GM19240 (cell line): ENCODE data around the gene SLC35G2.
"Not testable (repeated sequence)": the region's sequence is repeated elsewhere in the genome, so short reads cannot be mapped to it uniquely, and the experiment has no call there.

ENCODE experiments used
- DNase-seq: peaks from one replicate; pipeline ENCODE4 v3.0.0; 2011; ENCODE audit warnings: low spot score; ENCODE audit not compliant: insufficient read length

Gene SLC35G2

DNA sequence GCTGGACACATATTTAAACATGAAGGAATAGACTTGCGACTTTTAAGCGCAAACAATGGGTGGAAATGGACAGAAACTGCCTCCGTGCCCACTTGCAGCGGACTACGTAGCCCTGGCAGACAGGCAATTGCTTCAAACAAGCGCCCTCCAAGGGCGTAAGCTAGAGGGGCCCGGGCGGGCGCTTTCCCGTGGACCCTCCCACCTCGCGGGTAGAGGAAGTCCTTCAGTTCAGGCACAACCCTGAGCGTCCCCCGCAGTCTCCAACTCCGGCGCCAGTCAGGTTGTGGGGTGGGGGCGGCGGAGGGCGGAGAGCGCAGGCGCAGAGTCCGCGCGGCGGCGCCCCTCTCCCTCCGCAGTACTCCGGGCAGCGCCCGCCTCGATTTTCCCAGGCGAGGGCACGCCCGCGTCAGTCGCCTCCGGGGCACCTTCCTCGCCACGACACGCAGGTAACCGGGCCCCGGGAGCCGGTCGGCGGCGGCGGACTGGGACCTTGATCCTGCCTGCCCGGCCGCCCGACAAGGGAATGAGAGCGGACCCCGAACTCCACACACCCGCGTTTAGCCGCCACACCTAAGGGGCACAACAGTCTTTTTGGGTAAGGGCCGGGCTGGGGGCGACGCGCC lies at the start of gene SLC35G2:
Gene SLC35G2 (plus strand): TSS at position 358 of the 623 bp plus-strand sequence. CDS start 35,335 bp downstream, outside the sequence.
- no peak for DNase-seq

DNA sequence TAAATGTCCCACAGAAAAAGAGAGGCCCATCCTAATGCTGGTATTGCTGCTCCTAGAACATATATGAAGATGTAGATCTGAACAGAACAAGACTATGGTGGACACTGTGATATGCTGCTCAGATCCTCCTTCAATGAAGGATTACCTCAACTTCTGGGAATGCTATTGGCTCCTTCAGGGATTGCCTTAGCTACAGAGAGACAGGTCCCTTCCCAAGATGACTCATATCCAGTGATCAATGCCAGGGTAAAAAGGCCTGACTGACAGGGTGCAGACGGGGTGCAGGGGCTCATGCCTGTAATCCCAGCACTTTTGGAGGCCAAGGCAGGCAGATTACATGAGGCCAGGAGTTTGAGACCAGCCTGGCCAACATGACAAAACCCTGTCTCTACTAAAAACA lies 46.2 kb upstream of the SLC35G2 start:
- no peak for DNase-seq

DNA sequence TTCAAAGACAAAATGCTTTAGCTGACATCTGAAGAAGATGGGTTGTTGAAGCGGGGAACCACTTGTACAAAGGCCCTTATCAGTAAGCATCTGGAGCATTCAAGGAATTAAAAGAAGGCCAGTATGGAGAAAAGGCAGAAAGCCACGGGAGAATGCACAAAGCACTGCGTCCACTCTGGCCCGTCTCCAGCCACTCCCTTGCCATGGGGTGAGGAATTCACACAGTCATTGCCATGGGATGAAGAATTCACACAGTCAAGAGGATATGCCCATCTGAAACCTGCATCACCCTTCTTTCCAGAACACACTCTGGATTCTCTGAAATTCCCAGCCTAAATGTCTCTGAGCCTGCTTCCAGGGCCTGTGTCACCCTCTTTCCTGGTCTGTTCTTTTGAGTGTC lies 40.1 kb upstream of the SLC35G2 start:
- no peak for DNase-seq

DNA sequence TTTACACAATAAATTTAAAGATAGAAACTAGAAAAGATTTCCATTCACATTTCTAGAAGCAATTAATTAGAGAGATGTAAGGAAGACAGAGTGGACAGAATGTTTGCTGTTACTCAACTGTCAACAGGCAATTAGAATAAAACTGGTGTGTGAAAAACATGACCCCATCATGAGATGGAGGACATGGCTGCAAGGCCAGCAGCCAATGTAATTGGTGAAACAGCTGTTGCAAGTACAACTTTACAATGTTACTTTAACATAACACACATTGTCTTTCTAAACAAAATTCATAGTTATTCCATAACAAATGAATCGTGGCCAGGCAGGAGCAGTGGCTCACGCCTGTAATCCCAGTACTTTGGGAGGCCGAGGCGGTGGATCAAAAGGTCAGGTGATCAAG lies 38.2 kb upstream of the SLC35G2 start:
- DNase-seq, result no peak

DNA sequence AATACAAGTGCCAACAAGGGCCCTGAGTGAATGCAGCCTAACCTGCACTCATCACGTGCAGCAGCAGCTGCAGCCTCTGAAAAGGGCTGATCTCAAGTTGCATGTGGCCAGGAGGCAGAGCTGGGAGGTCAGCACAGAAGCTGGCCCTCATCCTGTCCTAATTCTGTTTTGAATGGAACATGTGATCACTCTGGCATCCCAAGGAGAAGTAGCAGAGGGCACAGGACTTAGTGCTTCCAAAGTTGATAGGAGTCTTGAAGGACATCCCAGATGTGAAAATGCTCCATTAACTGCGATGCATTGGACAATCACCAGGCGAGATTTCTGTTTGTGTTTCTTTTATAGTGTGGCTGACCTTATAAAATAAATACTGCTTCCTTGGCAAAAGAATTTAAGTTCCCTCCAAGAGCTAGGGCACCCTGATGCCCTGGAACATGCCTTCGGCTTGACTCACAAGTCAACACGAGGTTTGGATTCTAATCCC lies 35.2 kb upstream of the SLC35G2 start:
- DNase-seq, result no peak

DNA sequence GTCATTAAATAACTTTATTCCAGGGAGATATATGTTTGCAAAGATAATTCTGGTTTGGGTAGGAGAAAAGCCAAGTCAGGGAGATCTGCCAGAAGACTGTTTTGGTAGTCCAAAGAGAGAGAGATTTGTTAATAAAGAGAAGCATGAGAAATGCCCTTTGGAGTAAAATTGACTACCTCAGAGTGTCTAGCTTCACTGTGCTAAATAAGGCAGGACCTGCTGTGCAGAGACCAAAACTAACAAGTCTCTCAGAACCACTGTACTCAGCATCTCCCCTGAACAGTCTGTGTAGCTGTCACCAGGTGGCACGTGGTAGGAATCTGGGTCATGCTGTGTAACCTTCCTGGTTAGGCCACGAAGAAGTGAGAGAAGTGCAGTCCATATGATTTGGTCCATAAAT lies 31.6 kb upstream of the SLC35G2 start:
- peak; percentile 56 for DNase-seq

DNA sequence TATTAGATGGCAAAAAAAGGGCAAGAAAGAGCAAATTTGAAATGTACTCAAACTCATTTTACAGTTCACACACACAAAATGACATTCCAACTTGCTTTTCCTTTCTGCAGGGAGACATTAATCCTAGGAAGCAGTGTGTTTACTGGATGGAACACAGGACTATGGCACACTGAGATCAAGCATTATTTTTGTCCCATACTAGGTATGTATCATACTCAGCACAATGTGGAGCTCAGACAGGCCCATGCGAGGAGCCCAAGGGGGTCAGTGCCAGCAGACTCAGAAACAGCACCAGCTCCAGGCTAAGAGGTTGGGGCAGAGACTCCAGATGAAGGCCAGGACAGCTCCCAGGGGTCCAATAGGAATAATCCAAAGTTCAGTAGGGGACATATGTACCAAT lies 30.8 kb upstream of the SLC35G2 start:
- no peak for DNase-seq

DNA sequence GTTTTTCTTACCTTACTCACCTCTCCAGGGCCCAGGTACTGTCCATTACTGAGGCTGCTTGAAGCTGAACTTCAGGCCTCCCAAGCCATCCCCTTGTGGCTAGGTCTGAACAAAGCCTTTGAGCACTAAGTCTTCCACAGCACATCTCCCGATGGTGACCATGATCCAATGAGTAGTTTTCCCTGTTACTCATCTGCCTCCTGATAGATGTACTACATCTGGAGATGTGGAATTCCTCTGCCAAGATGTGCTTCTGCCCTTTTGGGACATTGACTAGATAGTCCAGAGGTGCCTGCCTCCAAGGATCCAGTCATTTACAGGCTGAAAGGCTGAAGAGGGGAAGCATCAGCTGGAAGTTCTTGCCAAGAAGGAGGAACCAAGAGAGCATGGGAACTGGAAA lies 28.9 kb upstream of the SLC35G2 start:
- DNase-seq, result no peak

DNA sequence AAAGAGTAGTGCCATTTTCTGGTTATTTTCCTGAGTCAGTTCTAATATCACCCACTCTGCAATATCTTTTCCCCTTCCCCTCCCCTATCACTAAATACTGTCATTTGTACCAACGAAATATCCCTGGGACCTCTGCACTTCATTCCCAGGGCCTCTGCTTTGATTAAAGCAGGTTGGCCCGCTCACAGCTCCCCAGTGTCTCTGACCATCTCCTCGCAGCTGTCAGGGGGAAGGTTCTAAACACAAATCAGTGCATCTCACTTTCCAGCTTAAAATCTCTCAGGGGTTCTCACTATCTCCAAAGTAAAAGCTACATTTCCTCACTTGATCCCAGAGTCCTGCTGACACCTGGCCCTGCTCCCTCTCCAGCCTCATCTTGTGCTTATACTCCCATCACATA lies 28.1 kb upstream of the SLC35G2 start:
- DNase-seq, result no peak

DNA sequence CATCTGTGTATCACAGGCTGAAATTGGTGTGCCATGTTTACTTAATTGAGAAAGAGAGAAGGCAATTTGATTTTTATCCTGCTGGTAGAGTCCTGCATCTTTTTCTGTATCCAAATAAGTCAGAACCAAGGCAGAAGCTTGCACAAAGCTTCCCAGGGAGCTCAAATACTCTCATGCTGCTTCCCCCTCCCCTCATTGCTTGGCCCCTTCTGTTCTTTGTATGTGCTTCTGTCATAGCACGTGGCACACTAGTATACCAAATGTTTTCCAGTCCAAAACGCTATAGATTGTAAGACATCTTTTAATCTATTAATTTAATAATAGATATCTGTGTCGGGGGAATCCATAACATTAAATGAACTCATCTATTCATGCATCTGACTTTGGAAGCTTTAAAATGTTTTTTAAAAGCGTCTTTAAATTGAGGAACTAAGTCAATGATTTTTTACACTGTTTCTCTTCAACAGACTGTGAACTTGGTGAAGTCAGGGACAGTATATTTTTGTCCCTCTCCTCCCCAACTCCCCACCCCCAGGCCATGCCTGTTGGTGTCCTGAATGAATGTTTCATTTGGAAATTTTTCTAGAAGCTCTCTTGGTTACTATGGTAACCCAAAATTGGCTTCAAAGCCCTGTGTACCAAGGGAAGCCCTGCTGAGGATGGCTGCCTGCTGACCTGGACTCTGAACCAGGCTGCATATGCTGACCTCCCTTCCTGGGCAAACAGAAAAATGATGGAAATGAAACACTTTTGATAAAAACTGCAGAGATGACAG lies 26.2 kb upstream of the SLC35G2 start:
- DNase-seq, result no peak

DNA sequence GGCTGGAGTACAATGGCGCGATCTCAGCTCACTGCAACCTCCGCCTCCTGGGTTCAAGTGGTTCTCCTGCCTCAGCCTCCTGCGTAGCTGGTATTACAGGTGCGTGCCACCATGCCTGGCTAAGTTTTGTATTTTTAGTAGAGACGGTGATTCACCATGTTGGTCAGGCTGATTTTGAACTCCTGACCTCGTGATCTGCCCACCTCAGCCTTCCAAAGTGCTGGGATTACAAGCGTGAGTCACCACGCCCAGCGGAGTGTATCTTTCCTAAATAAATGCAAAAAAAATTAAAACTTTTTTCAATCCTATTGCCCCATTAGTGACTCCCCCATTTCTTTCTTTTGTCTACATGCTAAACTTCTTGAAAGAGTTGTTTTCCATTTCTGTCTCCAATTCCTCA lies 17.8 kb upstream of the SLC35G2 start:
- DNase-seq, result not testable (repeated sequence)

DNA sequence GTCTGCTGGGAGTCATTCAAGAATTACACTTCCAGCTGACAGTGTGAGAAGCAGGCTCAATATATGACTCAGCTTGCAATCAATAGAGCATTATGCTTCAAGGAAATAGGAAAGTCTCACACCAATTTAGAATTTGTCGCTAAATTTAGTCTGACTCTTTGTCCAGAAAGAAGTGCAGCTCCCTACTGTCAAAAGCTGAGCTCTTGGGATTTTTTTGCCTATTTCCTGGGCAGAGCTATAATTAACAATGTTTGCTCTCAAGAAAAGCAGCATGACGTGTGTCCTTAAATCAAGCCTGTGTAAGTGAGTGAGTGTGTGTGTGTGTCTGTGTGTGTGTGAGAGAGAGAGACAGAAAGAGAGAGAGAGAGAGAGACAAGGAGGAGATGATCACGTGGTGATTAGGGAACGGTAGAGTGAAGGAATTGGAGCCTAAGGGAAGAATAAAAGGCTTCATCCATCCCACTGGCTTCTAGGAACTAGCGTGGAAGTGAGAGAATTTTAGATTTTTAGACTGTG lies 16.4 kb upstream of the SLC35G2 start:
- no peak for DNase-seq

DNA sequence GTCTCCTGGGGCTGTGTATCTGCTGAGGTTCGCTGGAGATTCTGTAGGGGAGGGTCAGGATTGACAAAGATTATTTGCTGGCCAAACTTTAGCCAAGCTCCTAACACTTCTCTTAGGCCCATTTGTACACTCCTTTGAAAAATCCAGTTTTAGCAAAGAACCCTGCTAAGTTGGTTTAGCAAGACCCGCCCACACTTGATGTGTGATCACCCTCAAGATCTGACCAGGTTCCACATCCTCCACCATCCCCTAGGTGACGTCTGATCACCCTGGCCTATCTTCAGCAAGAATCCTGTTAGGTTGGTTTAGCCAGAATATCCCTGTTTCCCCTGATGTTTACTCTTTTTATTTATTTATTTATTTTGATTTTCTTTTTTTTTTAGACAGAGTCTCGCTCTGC lies 14.8 kb upstream of the SLC35G2 start:
- DNase-seq, result no peak

DNA sequence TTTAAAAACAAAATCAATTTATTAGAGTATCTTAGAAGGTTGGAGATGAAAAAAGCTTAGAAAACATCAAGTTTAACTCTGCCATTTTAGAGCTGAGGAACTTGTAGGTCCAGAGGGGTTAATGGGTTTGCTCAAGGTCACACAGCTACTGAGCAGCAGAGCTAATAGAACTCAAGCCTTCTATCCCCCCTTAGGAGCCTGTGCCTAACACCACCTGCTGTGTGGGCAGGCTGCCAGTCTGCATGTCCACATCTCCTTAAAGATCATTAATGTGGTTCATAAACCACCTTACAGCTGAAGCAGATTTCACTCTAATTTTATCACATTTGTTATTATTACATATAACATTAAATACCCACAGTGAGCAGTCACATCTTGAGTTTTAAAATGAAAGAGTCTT lies 14.1 kb upstream of the SLC35G2 start:
- no peak for DNase-seq

DNA sequence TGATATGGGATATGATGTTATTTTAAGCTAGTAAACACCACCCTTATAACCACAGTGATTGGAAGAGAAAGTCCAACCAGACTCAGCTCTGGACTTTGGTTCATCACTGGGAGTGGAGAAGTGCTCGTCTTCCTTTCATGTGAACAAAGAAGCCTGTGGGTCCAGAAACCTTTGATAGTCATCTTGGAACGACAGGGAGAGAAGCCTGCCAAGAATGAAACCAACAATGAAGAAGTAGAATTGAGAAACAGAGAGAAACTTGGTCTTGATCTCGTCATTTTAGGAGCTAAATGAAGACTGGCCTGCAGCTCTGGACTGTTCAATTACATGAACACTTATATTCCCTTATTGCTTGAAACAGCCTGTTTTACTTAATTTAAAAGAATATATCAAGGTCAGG lies 13.1 kb upstream of the SLC35G2 start:
- DNase-seq, result no peak

DNA sequence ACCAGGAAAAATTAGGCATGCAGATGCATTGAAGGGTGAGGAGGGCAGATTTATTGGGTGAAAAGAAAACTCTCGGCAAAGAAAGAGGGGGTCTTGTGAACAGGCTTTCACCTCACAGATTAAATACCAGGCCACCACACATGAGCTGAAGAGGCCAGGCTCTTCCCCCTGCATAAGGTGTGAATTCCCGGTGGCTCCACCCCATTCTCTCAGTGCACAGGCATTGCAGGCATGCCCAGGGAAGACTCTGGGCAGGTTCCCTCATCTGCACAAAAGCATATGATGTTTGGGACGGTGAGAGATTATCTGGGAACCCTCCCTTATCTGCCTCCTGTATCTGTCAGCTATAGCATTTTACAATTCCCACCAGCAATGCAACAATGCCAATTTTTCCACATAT lies 7.2 kb upstream of the SLC35G2 start:
- no peak for DNase-seq

DNA sequence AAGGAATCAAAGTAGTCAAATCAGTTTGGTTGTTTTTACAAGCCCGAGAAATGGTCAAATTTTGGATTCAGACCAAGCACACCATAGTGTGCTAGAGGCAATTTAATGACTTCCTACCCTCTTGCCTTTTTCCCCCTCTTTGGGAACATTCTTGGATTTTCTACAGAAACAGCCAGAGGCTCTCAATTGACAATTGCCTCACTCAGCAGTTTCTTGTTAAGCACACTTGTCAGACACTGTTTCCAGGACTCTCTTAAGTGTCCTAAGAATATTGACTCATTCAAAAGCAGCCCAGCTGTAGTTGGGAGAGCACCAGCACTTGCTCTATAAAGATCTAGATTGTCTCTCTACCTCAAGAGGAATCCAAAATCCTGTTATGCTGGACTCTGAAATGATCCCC lies 1.5 kb upstream of the SLC35G2 start:
- no peak for DNase-seq

DNA sequence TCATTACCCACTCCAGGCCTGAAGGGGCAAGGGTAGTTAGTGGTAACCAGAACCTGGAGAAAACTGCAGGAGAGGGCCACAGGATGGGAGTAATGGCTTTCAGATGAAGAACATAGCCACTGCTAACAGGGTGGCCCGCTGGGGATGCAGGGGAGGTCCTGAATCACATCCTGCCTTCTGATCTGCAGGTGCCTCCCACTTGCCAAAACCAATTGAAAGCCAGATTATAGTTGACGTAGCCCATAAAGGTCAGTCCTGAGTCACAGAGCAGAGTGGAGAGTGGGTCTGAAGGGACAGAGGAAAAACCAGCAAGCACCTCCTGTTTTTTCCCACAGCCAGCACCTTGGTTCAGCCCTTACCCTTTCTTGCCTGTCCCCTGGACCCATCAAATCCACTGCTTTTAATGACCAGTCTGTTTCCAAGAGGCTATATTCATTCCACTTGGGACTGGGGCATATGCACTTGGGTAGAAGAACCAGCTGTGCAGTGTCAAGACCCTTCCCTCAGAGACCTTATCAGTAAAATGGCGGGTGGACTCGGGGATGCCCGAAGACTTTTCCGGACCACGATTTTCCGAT lies 646 bp upstream of the SLC35G2 start:
- DNase-seq, result no peak

DNA sequence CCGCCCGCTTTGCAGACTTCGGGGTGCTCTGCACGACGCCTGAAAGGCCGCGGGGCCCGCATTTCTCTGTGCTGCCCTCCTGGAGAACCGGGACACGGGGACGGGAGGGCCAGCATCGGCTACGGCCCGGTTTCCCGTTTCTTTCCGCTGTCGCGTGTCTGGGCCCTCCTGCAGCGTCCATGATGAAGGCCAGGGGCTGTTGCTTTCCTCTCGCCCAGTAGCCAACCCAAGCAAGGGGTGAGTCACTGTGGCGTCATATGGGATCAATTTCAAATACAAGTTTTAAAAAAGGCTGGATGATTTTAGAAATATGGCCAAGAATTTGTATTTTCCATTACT lies 435 bp downstream of the SLC35G2 start:
- DNase-seq, result no peak

DNA sequence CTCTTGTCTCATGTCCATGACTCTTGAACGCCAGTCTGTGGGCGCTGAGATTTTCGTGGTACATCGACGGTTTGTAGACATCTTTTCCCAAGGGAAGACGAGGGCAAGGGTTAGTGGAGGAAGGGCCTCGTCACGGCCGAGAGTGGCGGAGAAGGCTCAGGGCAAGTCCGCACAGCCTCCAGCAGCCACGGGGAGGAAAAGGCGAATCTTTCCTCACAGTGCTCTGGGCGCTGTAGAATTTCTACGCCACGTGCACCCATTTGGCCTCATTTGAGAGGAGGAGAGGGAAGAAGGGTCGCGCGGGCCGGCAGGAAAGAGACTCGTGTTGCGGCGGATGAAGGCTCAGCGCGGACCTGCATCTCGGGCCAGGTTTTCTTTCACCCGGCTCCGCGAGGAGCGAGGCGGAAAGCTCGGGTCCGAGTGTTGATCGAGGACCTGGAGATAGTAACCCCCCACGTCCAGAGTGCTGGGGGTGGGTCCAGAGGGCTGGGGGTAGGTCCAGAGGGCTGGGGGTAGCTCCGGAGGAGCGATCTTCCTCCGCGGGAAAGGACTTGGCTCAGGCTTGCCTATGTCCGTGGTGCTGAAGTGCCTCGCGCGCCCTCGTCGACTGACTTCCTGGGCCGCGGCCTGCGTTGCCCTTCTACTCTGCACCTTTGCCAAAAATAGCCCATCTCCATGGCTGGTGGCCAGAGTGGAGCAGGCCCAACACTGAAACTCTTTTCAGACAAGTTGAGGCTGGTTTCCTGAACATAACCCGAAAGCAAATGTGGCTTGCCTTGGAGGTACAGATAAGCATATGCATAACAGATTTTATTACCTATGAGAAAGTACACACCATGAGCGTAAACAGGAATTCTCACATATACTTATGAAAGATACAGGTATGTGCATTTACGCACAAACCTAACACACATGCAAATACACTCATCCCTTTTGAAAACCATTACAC lies 1.1 kb downstream of the SLC35G2 start:
- no peak for DNase-seq

DNA sequence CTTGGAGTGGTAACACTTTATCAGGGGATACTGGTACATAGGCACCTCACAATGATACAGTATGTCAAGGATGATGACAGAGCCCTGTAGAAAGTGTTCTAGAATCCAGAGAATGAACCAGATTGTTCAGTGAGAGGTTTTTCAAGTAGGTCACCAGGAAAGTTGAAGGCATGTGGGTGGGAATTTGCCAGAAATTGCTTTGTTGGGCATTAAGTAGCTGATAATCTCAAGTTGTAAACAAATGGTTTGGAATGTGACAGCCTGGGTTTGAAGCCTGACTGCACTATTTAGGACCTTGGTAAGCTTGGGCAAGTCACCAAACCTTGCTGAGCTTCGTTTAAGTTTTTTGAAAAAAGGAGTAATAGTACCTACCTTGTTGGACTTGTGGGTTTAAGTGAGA lies 12.5 kb downstream of the SLC35G2 start:
- DNase-seq, result no peak
